ENCODE measurements around the gene DOCK2. TPM values are rescaled to one million over a fixed set of nuclear protein-coding genes. Genes with fewer than 3 reads are reported as not detected.
"Not testable (repeated sequence)": the region's sequence is repeated elsewhere in the genome, so short reads cannot be mapped to it uniquely, and the experiment has no call there.

DOCK2 gene
- total RNA-seq, 1 experiment from 2014 or later = 3.5 TPM

DNA sequence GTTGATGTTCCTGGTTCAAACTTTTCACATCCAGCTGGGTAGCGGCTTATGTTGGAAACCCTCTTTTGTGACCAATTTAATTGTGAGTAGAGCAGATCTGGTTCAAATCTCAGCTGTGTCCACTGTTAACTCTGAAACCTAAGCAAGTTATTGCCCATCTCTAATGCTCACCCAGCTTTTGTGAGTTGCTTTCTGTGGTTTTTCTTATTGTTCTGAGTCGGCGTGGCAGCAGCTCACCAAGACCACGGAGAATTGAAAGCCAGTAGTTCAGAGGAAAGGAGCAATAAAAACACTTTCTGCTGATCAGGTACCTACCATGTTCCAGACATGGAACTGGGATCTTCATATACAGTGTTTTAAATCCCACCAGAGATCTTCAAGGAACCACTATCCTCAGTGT lies 114.4 kb downstream of the DOCK2 start:
- H3K9me3 ChIP-seq (replicated peaks) = no peaks in the 10 kb centered on the region
- H3K27me3 ChIP-seq (replicated peaks) = no peaks in the 10 kb centered on the region
- no peak overlapping the region for H3K27ac ChIP-seq
- peaks cover 30% of the 10 kb centered on the region for H3K4me1 ChIP-seq (replicated peaks)
- no peaks in the 10 kb centered on the region for H3K36me3 ChIP-seq
- no peak for DNase-seq (ENCODE audit: low read depth in 1 of 2, low spot score in 2 of 2)
- no peak overlapping the region for H3K4me3 ChIP-seq

DNA sequence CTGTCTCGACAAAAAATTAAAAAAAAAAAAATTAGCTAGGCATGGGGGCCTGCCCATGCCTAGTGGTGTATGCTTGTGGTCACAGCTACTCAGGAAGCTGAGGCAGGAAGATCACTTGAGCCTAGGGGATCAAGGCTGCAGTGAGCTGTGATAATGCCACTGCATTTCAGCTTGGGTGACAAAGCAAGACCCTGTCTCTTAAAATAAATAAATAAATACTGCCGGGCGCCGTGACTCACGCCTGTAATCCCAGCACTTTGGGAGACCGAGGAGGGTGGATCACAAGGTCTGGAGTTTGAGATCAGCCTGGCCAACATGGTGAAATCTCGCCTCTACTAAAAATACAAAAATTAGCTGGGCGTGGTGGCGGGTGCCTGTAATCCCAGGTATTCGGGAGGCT lies 115.5 kb downstream of the DOCK2 start:
- H3K27ac ChIP-seq; H3K36me3 ChIP-seq; H3K9me3 ChIP-seq (replicated peaks); H3K27me3 ChIP-seq (replicated peaks); H3K4me3 ChIP-seq: not testable (repeated sequence)
- DNase-seq (ENCODE audit: low read depth in 1 of 2, low spot score in 2 of 2) = peak; percentile 56 to 74
- peaks cover 30% of the 10 kb centered on the region for H3K4me1 ChIP-seq (replicated peaks)

DNA sequence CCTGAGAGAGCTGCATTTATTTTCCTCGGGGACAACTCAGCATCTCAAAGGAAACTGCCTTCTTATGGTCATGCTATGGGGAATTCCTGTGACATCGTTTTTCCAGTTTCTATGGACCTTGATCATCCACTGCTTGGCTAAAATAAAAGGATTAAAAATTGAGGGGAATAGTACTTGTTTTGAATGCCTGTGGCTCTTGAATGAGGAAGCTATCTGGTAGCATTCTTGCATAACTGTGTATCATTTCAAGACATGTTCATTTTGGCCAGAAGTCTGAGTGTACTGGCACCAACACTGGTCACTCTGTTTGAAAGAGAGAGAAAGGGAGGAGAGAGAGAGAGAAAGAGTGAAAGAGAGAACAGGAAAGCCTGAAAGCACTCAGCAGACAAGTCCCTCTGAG lies 116.7 kb downstream of the DOCK2 start:
- H3K36me3 ChIP-seq = no peaks in the 10 kb centered on the region
- H3K27ac ChIP-seq = no peak overlapping the region
- DNase-seq (ENCODE audit: low read depth in 1 of 2, low spot score in 2 of 2) = no peak
- H3K4me1 ChIP-seq (replicated peaks) = peaks cover 30% of the 10 kb centered on the region
- no peaks in the 10 kb centered on the region for H3K9me3 ChIP-seq (replicated peaks)
- no peak overlapping the region for H3K4me3 ChIP-seq
- H3K27me3 ChIP-seq (replicated peaks) = no peaks in the 10 kb centered on the region

DNA sequence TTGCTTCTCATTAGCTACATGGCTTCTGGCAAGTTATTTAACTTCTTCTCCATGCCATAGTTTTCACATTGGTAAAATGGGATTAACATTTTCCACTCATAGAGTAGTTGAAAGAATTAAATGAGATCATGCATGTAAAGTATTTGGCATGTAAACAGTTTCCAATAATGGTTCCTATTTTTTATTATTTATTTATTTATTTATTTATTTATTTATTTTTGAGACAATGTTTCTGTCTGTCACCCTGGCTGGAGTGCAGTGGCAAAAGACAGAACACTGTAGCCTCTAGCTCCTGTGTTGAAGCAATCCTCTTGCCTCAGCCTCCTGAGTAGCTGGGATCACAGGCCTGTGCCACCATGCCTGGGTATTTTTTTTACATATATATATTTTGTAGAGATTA lies 117.7 kb downstream of the DOCK2 start:
- Histone ChIP-seq H3K4me1 (replicated peaks) (peaks cover 30% of the 10 kb centered on the region), H3K36me3 (no peaks in the 10 kb centered on the region), H3K9me3 (replicated peaks) (no peaks in the 10 kb centered on the region), H3K27me3 (replicated peaks) (no peaks in the 10 kb centered on the region), H3K4me3 (no peak overlapping the region), H3K27ac (no peak overlapping the region)
- no peak for DNase-seq (ENCODE audit: low read depth in 1 of 2, low spot score in 2 of 2)

DNA sequence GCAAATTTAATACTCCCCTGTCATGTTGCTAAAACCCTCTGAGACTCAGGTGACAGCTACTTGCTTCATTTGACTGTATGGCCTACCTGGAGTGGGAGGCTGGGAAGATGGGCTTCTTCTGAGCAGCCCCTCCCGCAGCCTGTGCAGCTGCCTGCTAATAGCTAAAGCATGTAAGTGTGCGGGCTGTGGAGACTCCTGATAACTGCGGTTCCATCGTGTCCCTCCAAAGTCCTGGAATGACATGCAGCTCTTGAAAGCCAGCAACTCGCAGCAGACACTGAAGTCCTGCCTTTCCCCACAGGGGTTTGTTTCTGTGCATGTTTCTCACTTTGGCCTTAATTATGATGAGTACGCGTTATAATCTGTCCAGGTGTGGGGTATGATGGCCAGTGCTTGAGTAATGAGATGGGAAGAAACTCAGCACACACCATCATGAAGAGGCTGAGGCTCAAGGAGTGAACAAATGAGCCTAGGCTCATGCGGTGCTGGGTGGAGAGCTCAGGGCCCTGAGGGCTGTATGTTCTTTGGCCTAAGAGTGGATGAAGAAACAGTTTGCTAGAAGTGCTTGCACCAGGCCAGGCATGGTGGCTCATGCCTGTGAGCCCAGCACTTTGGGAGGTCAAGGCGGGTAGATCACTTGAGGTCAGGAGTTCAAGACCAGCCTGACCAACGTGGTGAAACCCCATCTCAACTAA lies 119.1 kb downstream of the DOCK2 start:
- no peak for DNase-seq (ENCODE audit: low read depth in 1 of 2, low spot score in 2 of 2)
- Histone ChIP-seq H3K4me1 (replicated peaks) (peaks cover 29% of the 10 kb centered on the region), H3K27ac (no peak overlapping the region), H3K27me3 (replicated peaks) (no peaks in the 10 kb centered on the region), H3K36me3 (no peaks in the 10 kb centered on the region), H3K9me3 (replicated peaks) (no peaks in the 10 kb centered on the region), H3K4me3 (no peak overlapping the region)

DNA sequence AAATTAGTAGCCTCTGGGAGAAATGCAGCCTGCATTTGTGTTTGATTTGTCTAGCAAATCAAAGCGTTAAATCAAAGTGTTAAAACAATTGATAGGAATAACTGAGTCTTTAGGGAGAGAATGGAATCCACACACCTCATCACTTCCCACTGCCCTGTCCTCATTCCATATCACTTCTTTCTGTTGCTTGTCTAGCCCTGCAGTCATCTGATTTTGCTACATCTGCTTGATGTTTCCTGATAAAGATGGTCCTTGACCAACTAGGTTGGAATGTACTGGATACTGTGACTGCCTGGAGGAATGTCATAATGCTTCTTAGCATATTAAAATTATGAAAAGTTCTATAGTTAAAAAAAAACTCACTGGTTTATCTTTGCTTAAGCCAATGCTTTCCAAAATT lies 119.9 kb downstream of the DOCK2 start:
- Histone ChIP-seq H3K27ac (no peak overlapping the region), H3K4me1 (replicated peaks) (peaks cover 22% of the 10 kb centered on the region), H3K9me3 (replicated peaks) (no peaks in the 10 kb centered on the region), H3K36me3 (no peaks in the 10 kb centered on the region), H3K4me3 (no peak overlapping the region), H3K27me3 (replicated peaks) (no peaks in the 10 kb centered on the region)
- no peak for DNase-seq (ENCODE audit: low read depth in 1 of 2, low spot score in 2 of 2)

DNA sequence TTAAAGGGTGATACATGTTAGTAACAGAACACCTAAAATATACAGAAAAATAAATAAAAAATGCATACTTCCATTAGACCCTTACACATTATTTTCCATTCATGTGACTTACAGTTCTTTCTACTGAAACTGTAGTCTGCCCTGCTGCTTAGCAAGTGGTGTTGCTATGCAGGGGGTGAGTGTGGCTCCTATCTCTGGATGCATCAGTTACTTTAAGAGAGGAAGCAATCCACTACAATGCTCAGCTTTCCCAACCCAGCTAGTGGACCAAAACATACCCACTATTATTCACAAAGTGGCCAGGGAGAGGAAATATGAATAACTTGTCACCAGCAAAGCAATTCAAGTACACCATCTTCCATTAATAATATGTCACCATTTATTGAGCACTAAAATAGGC lies 121.8 kb downstream of the DOCK2 start:
- H3K9me3 ChIP-seq (replicated peaks) = no peaks in the 10 kb centered on the region
- peaks cover 20% of the 10 kb centered on the region for H3K4me1 ChIP-seq (replicated peaks)
- no peaks in the 10 kb centered on the region for H3K36me3 ChIP-seq
- no peak overlapping the region for H3K4me3 ChIP-seq
- H3K27ac ChIP-seq = no peak overlapping the region
- no peaks in the 10 kb centered on the region for H3K27me3 ChIP-seq (replicated peaks)
- no peak for DNase-seq (ENCODE audit: low read depth in 1 of 2, low spot score in 2 of 2)

DNA sequence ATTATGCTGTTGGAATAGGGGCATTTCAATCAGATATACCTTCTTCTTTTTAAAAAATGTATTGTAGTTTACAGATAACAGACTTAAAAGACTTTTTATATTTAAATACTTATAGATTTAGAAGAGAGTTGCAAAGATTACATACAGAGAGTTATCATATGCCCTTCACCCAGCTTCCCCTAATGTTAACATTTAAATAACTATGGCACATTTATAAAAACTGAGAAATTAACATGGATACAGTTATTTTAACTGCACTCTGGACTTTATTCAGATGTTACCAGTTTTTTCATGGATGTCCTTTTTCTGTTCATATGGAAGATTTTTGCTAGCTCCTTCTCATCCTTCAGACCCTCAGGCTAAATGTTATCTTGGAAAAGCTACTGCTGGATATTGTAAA lies 123.2 kb downstream of the DOCK2 start:
- DNase-seq (ENCODE audit: low read depth in 1 of 2, low spot score in 2 of 2) = no peak
- Histone ChIP-seq H3K9me3 (replicated peaks) (no peaks in the 10 kb centered on the region), H3K27ac (no peak overlapping the region), H3K27me3 (replicated peaks) (no peaks in the 10 kb centered on the region), H3K4me3 (no peak overlapping the region), H3K36me3 (no peaks in the 10 kb centered on the region), H3K4me1 (replicated peaks) (peaks cover 18% of the 10 kb centered on the region)

DNA sequence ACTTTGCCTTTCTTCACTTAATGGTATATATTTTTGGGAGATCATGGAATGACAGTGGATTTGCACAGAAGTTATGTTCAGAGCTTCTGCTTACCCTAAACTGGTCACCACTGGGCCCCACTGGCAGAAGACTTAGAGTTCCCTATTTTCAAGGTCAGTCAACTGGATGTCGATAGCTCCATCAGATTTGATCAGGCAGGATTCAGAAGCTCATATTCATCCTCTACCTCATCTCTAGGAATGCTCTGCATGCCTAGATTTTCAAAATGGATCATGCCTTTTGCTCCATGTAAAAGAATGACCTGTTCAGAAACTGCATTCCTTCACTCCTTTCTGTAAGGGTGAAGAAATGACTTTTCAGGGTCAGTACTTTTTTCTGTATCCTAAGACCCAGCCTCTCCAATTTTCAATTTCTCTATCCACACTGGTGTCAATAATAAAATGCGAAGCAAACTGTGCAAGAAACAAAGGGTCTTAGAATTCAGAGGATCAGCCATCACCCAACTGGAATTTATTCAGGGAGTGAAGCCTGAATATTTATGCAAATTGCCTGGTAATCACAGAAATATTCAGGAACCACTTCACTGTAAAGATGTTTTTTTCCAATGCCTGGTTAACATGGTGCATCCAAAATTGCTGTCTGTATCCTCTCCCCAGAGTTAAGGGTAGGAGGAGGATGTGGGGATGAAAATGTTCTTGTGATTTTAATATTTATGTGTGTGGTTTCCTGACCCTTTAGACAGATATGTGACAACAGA lies 125.4 kb downstream of the DOCK2 start:
- Histone ChIP-seq H3K4me1 (replicated peaks) (peaks cover 18% of the 10 kb centered on the region), H3K27me3 (replicated peaks) (no peaks in the 10 kb centered on the region), H3K27ac (peak overlapping the region; percentile 63), H3K4me3 (no peak overlapping the region), H3K9me3 (replicated peaks) (no peaks in the 10 kb centered on the region), H3K36me3 (no peaks in the 10 kb centered on the region)
- peak in 1 of 2 experiments; percentile 56 for DNase-seq (ENCODE audit: low read depth in 1 of 2, low spot score in 2 of 2)

DNA sequence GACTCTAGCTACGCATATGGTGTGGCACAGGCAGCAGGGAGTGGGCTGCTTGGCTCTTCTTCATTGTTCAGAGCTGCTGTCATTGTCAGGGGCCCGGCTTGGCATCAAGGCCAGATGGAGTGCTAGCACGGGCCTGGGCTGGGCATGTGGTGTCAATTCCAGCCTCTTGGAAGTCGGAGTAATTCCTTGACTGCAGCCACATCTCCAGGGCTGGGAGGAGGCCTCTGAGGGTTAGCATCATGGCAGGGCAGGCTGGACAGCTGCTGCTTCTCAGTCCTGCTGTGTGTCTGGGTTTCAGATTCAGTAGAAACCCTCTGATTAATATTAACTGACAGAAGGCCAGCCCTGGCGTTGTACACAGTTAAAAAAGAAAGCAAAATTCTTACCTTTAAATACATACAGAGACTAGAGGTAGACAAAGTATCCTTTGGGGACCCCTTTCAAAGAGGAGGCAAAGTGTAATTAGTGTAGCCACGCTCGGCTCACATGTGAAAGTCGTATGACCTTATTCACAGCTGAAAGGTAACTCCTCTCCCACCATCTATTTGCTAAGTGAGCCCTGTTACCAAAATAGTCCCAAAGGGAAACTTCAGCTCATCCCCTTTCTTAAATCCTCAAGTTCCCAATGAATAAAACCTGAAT lies 126.4 kb downstream of the DOCK2 start:
- Histone ChIP-seq H3K36me3 (no peaks in the 10 kb centered on the region), H3K27ac (peak overlapping the region; percentile 63; the same call in 1 of the 2 replicates), H3K4me3 (no peak overlapping the region), H3K4me1 (replicated peaks) (peaks cover 18% of the 10 kb centered on the region), H3K27me3 (replicated peaks) (no peaks in the 10 kb centered on the region), H3K9me3 (replicated peaks) (no peaks in the 10 kb centered on the region)
- DNase-seq (ENCODE audit: low read depth in 1 of 2, low spot score in 2 of 2) = no peak

DNA sequence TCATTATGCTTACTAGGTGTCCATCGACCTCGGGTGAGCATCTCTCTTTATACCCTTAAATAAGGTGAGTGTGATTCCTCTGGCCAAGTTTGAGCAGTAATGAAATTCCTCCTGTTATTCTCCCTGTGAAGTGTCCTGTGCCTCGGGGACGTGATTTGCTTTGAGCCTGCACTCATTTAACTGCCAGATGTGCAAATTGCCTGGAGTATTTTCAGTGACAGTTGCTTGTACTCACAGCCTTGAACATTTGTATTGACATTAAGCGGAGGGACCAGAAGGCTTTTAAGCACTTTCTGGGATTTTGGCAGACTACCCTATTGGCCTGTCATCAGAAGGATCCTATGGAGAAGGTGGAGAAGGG lies 126.9 kb downstream of the DOCK2 start:
- H3K4me3 ChIP-seq = no peak overlapping the region
- no peak overlapping the region for H3K27ac ChIP-seq
- H3K9me3 ChIP-seq (replicated peaks) = no peaks in the 10 kb centered on the region
- H3K27me3 ChIP-seq (replicated peaks) = no peaks in the 10 kb centered on the region
- no peaks in the 10 kb centered on the region for H3K36me3 ChIP-seq
- DNase-seq (ENCODE audit: low read depth in 1 of 2, low spot score in 2 of 2) = no peak
- H3K4me1 ChIP-seq (replicated peaks) = peaks cover 18% of the 10 kb centered on the region

DNA sequence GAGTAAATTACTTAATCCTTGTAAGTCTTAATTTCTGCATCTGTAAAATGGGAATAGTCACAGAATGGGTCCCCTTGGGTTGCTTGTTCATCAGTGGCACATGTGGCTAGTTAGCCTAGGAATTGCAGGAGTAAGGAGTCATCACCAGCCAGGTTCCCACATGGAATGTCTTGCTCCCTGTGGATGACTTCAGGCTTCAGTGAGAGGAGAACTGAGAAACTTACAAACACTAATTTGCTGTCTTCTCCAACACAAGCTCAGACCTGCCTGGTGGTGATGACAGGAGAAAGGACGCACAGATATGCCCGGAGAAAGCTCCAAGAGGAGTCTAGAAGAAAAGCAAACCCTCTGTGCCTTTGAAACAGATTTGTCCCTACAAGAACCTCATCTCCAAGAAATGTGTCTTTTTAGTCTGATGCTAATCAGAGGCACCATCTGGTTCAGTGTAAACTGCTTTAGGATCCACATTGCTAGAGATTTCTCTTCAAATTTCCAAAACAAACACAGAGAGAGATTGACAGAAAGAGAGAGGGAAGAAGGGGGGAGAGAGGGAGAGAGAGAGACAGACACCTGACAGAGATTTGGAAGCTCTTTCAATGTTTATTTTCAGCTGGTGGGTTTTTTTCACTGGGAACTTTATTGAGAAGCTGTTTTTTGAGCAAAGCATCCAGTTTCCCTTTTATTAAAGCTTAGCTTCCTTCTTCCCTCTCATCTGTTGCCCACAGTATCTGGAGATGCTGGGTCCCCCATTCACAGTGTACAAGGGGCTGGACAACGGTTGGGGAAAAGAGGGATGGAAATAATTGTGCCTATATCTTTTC lies 128.3 kb downstream of the DOCK2 start:
- no peaks in the 10 kb centered on the region for H3K27me3 ChIP-seq (replicated peaks)
- no peak for DNase-seq (ENCODE audit: low read depth in 1 of 2, low spot score in 2 of 2)
- no peak overlapping the region for H3K4me3 ChIP-seq
- H3K27ac ChIP-seq = no peak overlapping the region
- no peaks in the 10 kb centered on the region for H3K36me3 ChIP-seq
- H3K9me3 ChIP-seq (replicated peaks) = no peaks in the 10 kb centered on the region
- H3K4me1 ChIP-seq (replicated peaks) = peaks cover 20% of the 10 kb centered on the region

DNA sequence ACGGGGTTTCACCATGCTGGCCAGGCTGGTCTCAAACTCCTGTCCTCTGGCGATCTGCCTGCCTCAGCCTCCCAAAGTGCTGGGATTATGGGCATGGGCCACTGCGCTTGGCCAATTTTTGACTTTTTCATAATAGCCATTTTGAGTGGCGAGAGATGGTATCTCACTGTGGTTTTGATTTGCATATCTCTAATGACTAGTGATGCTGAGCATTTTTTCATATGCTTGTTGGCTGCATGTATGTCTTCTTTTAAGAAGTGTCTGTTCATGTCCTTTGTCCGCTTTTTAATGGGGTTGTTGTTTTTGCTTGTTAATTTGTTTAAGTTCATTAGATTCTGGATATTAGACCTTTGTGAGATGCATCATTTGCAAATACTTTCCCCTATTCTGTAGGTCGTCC lies 129.9 kb downstream of the DOCK2 start:
- H3K27me3 ChIP-seq (replicated peaks); H3K9me3 ChIP-seq (replicated peaks); H3K4me3 ChIP-seq; DNase-seq (ENCODE audit: low read depth in 1 of 2, low spot score in 2 of 2); H3K27ac ChIP-seq; H3K36me3 ChIP-seq: not testable (repeated sequence)
- peaks cover 27% of the 10 kb centered on the region for H3K4me1 ChIP-seq (replicated peaks)

DNA sequence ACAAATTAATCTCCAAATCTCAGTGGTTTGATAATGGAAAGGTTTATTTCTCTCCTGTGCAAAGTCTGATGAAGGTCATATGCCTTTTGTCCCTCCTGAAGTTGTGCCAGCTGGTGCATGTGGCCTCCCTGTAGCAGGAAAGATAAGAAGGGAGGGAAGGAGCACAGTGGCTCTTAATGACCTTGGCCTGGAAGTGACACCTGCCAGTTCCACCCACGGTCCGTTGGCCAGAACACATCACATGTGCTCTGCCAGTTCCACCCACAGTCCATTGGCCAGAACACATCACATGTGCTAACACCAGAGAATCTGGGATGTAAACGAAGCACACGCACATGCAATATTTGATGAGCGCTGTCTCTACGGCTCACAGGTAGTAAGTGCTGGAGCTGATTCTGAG lies 130.9 kb downstream of the DOCK2 start:
- Histone ChIP-seq H3K36me3 (no peaks in the 10 kb centered on the region), H3K4me1 (replicated peaks) (peaks cover 24% of the 10 kb centered on the region), H3K27ac (no peak overlapping the region), H3K27me3 (replicated peaks) (no peaks in the 10 kb centered on the region), H3K9me3 (replicated peaks) (no peaks in the 10 kb centered on the region), H3K4me3 (no peak overlapping the region)
- DNase-seq (ENCODE audit: low read depth in 1 of 2, low spot score in 2 of 2) = no peak
